GM12878 (cell line): ENCODE results near the gene SPATA3. TPM values are rescaled to one million over a fixed set of nuclear protein-coding genes. Genes with fewer than 3 reads are reported as not detected.
A peak's percentile ranks its signal among the peaks of the same experiment; 100 is the strongest.

Experiments
- ATAC-seq: fragments of 200-7000 bp; cut with Tn5 transposase; 3 replicates; pipeline ENCODE4 v1.9.1; 2020; ENCODE audit warnings: mild to moderate bottlenecking, moderate library complexity
- BruUV-seq: library from RNA; stranded (reverse); fragments of 400-500 nt; replicated peaks from 2 replicates; lab custom pipeline; 2021; lab: Mats Ljungman, UMichigan
- CTCF ChIA-PET: fragments of 300-600 bp; sonication (Branson Sonifier 250); formaldehyde crosslinking; extraction: SDS; loops from one replicate; lab custom pipeline; 2021; ENCODE audit warnings: inconsistent platforms; lab: Yijun Ruan, JAX
- POLR2A ChIA-PET: fragments of 350-600 bp; formaldehyde crosslinking; extraction: SDS; loops from one replicate; lab custom pipeline; 2021; ENCODE audit warnings: inconsistent platforms; lab: Charles Lee
- RAD21 ChIA-PET: fragments of 300-600 bp; sonication (Branson Sonifier 250); formaldehyde crosslinking; loops from one replicate; lab custom pipeline; 2023; ENCODE audit warnings: antibody characterized with exemption; ENCODE audit not compliant: unreplicated experiment; lab: Charles Lee
- SMC1A ChIA-PET: fragments of 300-600 bp; sonication (Branson Sonifier 250); formaldehyde crosslinking; loops from one replicate; lab custom pipeline; 2023; ENCODE audit not compliant: unreplicated experiment, uncharacterized antibody; lab: Charles Lee
- DNase-seq: peaks from one replicate; pipeline ENCODE4 v3.0.0-alpha.2; 2011; ENCODE audit warnings: low read depth, low spot score
- FAIRE-seq: peaks from 3 replicates; lab custom pipeline; 2011; peaks lifted over from hg19 to GRCh38; lab: Jason Lieb, UNC
- H2AFZ ChIP-seq: 2 replicates; pipeline ENCODE4 v1.6.0; 2011; ENCODE audit warnings: low read depth, low read length, control low read depth; ENCODE audit not compliant: control insufficient read depth
- H3K27ac ChIP-seq: 2 replicates; pipeline ENCODE4 v1.5.1; 2011; ENCODE audit warnings: control low read depth; ENCODE audit not compliant: control insufficient read depth, insufficient read depth
- H3K27me3 ChIP-seq, 2 experiments: replicated peaks in 1 of 2; 2 replicates each; pipeline versions ENCODE4 v1.6.0 to v1.6.1; 2011; ENCODE audit warnings: low read length in 1 of 2; ENCODE audit not compliant: control insufficient read depth in 2 of 2, insufficient read depth in 2 of 2
- H3K36me3 ChIP-seq, 2 experiments: 2 replicates each; pipeline ENCODE4 v1.5.1; 2011; ENCODE audit warnings: low read length in 1 of 2; ENCODE audit not compliant: control insufficient read depth in 2 of 2, insufficient read depth in 2 of 2
- H3K4me1 ChIP-seq: 2 replicates; pipeline ENCODE4 v1.6.1; 2011; ENCODE audit warnings: mild to moderate bottlenecking, low read length, moderate library complexity, mixed read lengths; ENCODE audit not compliant: control insufficient read depth, insufficient read depth
- H3K4me2 ChIP-seq: 2 replicates; pipeline ENCODE4 v1.6.0; 2011; ENCODE audit warnings: control low read depth; ENCODE audit not compliant: control insufficient read depth, insufficient read depth
- H3K4me3 ChIP-seq: fragments of 200-600 bp; sonication (generic); 2 replicates; pipeline ENCODE4 v1.5.1; 2016
- H3K79me2 ChIP-seq: 2 replicates; pipeline ENCODE4 v1.6.0; 2011; ENCODE audit warnings: low read length; ENCODE audit not compliant: control insufficient read depth, insufficient read depth
- H3K9ac ChIP-seq: 2 replicates; pipeline ENCODE4 v1.8.0; 2011; ENCODE audit warnings: low read length, control low read depth, mixed read lengths; ENCODE audit not compliant: control insufficient read depth, insufficient read depth
- H3K9me3 ChIP-seq: replicated peaks from 3 replicates; pipeline ENCODE4 v1.5.1; 2011; ENCODE audit warnings: mild to moderate bottlenecking, low read length; ENCODE audit not compliant: control insufficient read depth, insufficient read depth
- H4K20me1 ChIP-seq: 2 replicates; pipeline ENCODE4 v1.6.0; 2011; ENCODE audit not compliant: control insufficient read depth, insufficient read depth
- E4F1 ChIP-seq: fragments of 450-650 bp; IDR thresholded peaks from 2 replicates; pipeline ENCODE4 v1.6.1; 2018; ENCODE audit warnings: borderline replicate concordance, mild to moderate bottlenecking; ENCODE audit not compliant: partially characterized antibody
- JUND ChIP-seq: IDR thresholded peaks from 2 replicates; pipeline ENCODE4 v1.6.1; 2012; ENCODE audit warnings: low read depth, mild to moderate bottlenecking, low read length, improper control_type of control experiment, moderate library complexity
- PAX5 ChIP-seq: IDR thresholded peaks from 2 replicates; pipeline ENCODE4 v1.6.1; 2011; ENCODE audit warnings: low read depth, low read length, borderline replicate concordance
- REST ChIP-seq: IDR thresholded peaks from 2 replicates; pipeline ENCODE4 v1.6.1; 2012; ENCODE audit warnings: mild to moderate bottlenecking, low read depth, low read length
- SIN3A ChIP-seq: IDR thresholded peaks from 2 replicates; pipeline ENCODE4 v1.6.1; 2012; ENCODE audit warnings: low read depth, low read length, improper control_type of control experiment
- SRF ChIP-seq, 2 experiments: IDR thresholded peaks; 2 replicates each; pipeline ENCODE4 v1.6.1; 2011; ENCODE audit warnings: low read depth in 2 of 2, low read length in 2 of 2, mild to moderate bottlenecking in 1 of 2, moderate library complexity in 1 of 2
- SUZ12 ChIP-seq: fragments of 200-600 bp; sonication (generic); IDR thresholded peaks from one replicate; pipeline ENCODE4 v1.6.1; 2018; ENCODE audit warnings: antibody characterized with exemption, mild to moderate bottlenecking; ENCODE audit not compliant: unreplicated experiment
- ZNF24 ChIP-seq: fragments of 450-650 bp; IDR thresholded peaks from 2 replicates; pipeline ENCODE4 v1.6.1; 2017; ENCODE audit warnings: antibody characterized with exemption, mild to moderate bottlenecking
- WGBS: methylation state at CpG from one replicate; pipeline ENCODE4 v1.1.6; 2016; ENCODE audit warnings: low lambda C conversion rate; ENCODE audit not compliant: insufficient replicate concordance, insufficient coverage; ENCODE audit errors: missing lambda C conversion rate; 5-methylcytosine and 5-hydroxymethylcytosine counted together
- in situ Hi-C: fragments of 300-500 bp; cut with MboI; formaldehyde crosslinking; loops from 9 replicates; pipeline ENCODE4 v1.14.3; 2018; ENCODE audit warnings: mixed read lengths
- intact Hi-C: fragments of 100-400 bp; cut with micrococcal nuclease; formaldehyde crosslinking; loops from one replicate; pipeline ENCODE4 v1.14.2; 2022; ENCODE audit not compliant: unreplicated experiment
- polyA plus RNA-seq, 11 experiments: library from polyadenylated mRNA; depleted of rRNA in 4 of 11; unstranded in 6 of 11; stranded (reverse) in 5 of 11; fragments of >200 nt; fragmentation: Nextera tagmentation in 4 of 11; fragmentation: Illumina TruSeq in 1 of 11; extraction: Ambion mirVana in 4 of 11; extraction: Trizol in 1 of 11; gene quantifications; 1 replicate in 1 of 11; 2 replicates in 10 of 11; pipeline versions ENCODE4 v1.2.1 to v1.2.3, GENCODE V29; 2011 to 2016; ENCODE audit warnings: inconsistent platforms in 2 of 11, missing spikeins in 2 of 11, low read depth in 1 of 11
- total RNA-seq, 4 experiments: library from RNA; depleted of rRNA in 3 of 4; stranded (reverse); fragments of >200 nt in 3 of 4; fragmentation: Illumina TruSeq in 1 of 4; extraction: Trizol in 1 of 4; gene quantifications; 2 replicates each; pipeline versions ENCODE4 v1.2.1 to v1.2.3, GENCODE V29; 2013 to 2021

The SPATA3 gene
- total and polyA plus RNA-seq, 10 of the 15 experiments (the other 5 are each of a cell fraction or from before 2014, with no cell fraction given), result not detected

GRCh38 chr2:231037202-231037730 lies 41.3 kb downstream of the SPATA3 start, which contains the start of gene C2orf72:
Gene C2orf72 (plus strand): TSS chr2:231037523. CDS start chr2:231037566, 43 bp downstream.
- H3K4me2 ChIP-seq, result peak within 1 kb of the TSS; percentile 38; the same call in 1 of the 2 replicates
- ChIA-PET SMC1A (no interaction called here), CTCF (no interaction called here), POLR2A (no interaction called here), RAD21 (no interaction called here)
- no peaks in the 10 kb centered on the region for H4K20me1 ChIP-seq
- in situ Hi-C loops (no loop called here), intact Hi-C loops (no loop called here)
- H3K27me3 ChIP-seq, result peaks cover 12 to 14% of the 10 kb centered on the region in 2 experiments
- H3K9me3 ChIP-seq, result no peaks in the 10 kb centered on the region
- H3K36me3 ChIP-seq, result no peaks in the 10 kb centered on the region
- no peak for DNase-seq
- no peak for FAIRE-seq
- TF ChIP-seq ZNF24 (peak; percentile 71), SRF (IDR thresholded peaks at IDR 0.05; ENCODE audit: low read depth in 2 of 2, low read length in 2 of 2) (no peak), SUZ12 (peak; percentile 73), PAX5 (no peak)
- BruUV-seq, result no TSS peak
- no peak within 1 kb of the TSS for H2AFZ ChIP-seq
- ATAC-seq, result no peak; the same call in 2 of the 3 replicates
- 11% methylated on average over 36 of the region's 61 CpGs for WGBS
- peaks cover 3% of the 10 kb centered on the region; the same call in 1 of the 2 replicates for H3K4me1 ChIP-seq
- no peak within 1 kb of the TSS for H3K27ac ChIP-seq
- no peak within 1 kb of the TSS for H3K9ac ChIP-seq
- peak within 1 kb of the TSS; percentile 22; the same call in 1 of the 2 replicates for H3K4me3 ChIP-seq
- H3K79me2 ChIP-seq, result no peaks in the 10 kb centered on the region

GRCh38 chr2:231037731-231038482 lies 42.0 kb downstream of the SPATA3 start:
- Histone ChIP-seq H4K20me1 (no peaks in the 10 kb centered on the region), H3K9me3 (no peaks in the 10 kb centered on the region), H3K4me3 (peak overlapping the region; percentile 22; the same call in 1 of the 2 replicates), H3K27me3 (peaks cover 12 to 14% of the 10 kb centered on the region in 2 experiments), H3K79me2 (no peaks in the 10 kb centered on the region), H3K27ac (no peak overlapping the region), H2AFZ (no peak overlapping the region), H3K9ac (no peak overlapping the region), H3K4me2 (peak overlapping the region; percentile 26; the same call in 1 of the 2 replicates), H3K4me1 (peaks cover 3% of the 10 kb centered on the region; the same call in 1 of the 2 replicates), H3K36me3 (no peaks in the 10 kb centered on the region)
- 13% methylated on average over 55 of the region's 104 CpGs for WGBS
- in situ Hi-C loops, result no loop called here
- TF ChIP-seq SUZ12 (peak; percentile 89), SIN3A (no peak), JUND (no peak), E4F1 (no peak), REST (no peak)
- ATAC-seq (peak; percentile 30; the same call in 2 of the 3 replicates), FAIRE-seq (no peak), DNase-seq (no peak)
- intact Hi-C loops, result no loop called here
- BruUV-seq, result no TSS peak
- ChIA-PET SMC1A (no interaction called here), RAD21 (no interaction called here), CTCF (no interaction called here), POLR2A (no interaction called here)
